DOHH2 (cell line): ENCODE measurements around the gene APOL3.
"Not testable (repeated sequence)": the region's sequence is repeated elsewhere in the genome, so short reads cannot be mapped to it uniquely, and the experiment has no call there.

Experiments used
- H3F3A ChIP-seq: fragments of 200-600 bp; sonication (generic), shearing (Covaris generic); 2 replicates; pipeline ENCODE4 v1.6.0; 2016; ENCODE audit warnings: antibody characterized with exemption, mild to moderate bottlenecking; ENCODE audit not compliant: control insufficient read depth, insufficient read depth
- H3K27ac ChIP-seq: fragments of 200-600 bp; sonication (generic); 2 replicates; pipeline ENCODE4 v1.5.1; 2014; ENCODE audit warnings: low read depth, mild to moderate bottlenecking, low read length, moderate library complexity
- H3K27me3 ChIP-seq: fragments of 200-600 bp; sonication (generic); 2 replicates; pipeline ENCODE4 v1.6.1; 2014; ENCODE audit warnings: mild to moderate bottlenecking, low read length, mixed read lengths; ENCODE audit not compliant: control insufficient read depth
- H3K36me3 ChIP-seq: fragments of 200-600 bp; sonication (generic); 2 replicates; pipeline ENCODE4 v1.6.1; 2014; ENCODE audit warnings: mild to moderate bottlenecking, low read length, moderate library complexity, mixed read lengths; ENCODE audit not compliant: control insufficient read depth
- H3K4me1 ChIP-seq: fragments of 200-600 bp; sonication (generic); 2 replicates; pipeline ENCODE4 v1.6.1; 2014; ENCODE audit warnings: mild to moderate bottlenecking, low read length, mixed read lengths; ENCODE audit not compliant: control insufficient read depth
- H3K4me2 ChIP-seq: fragments of 200-600 bp; sonication (generic); 2 replicates; pipeline ENCODE4 v1.6.0; 2014; ENCODE audit warnings: mild to moderate bottlenecking, low read length, moderate library complexity
- H3K4me3 ChIP-seq: fragments of 200-600 bp; sonication (generic); 2 replicates; pipeline ENCODE4 v1.5.1; 2014; ENCODE audit warnings: mild to moderate bottlenecking, low read length, mixed read lengths
- H3K79me2 ChIP-seq: fragments of 200-600 bp; sonication (generic); 2 replicates; pipeline ENCODE4 v1.6.1; 2014; ENCODE audit warnings: mild to moderate bottlenecking, low read length, mixed read lengths; ENCODE audit not compliant: control insufficient read depth
- H3K9me2 ChIP-seq: fragments of 200-600 bp; sonication (generic); replicated peaks from 2 replicates; pipeline ENCODE4 v1.6.1; 2014; ENCODE audit warnings: mild to moderate bottlenecking, low read length, mixed read lengths; ENCODE audit not compliant: control insufficient read depth
- H3K9me3 ChIP-seq: fragments of 200-600 bp; sonication (generic); 2 replicates; pipeline ENCODE4 v1.6.1; 2014; ENCODE audit warnings: antibody characterized with exemption, low read length, mixed read lengths; ENCODE audit not compliant: control insufficient read depth, insufficient read depth
- H4K20me1 ChIP-seq: fragments of 200-600 bp; sonication (generic); 2 replicates; pipeline ENCODE4 v1.6.0; 2014; ENCODE audit warnings: low read depth, mild to moderate bottlenecking, antibody characterized with exemption, low read length, moderate library complexity; ENCODE audit not compliant: control insufficient read depth, insufficient read depth
- EZH2phosphoT487 ChIP-seq: fragments of 200-600 bp; sonication (generic); IDR thresholded peaks from 2 replicates; pipeline ENCODE4 v1.6.1; 2017; ENCODE audit warnings: borderline replicate concordance, mild to moderate bottlenecking, antibody characterized with exemption, low read length, moderate library complexity, mixed read lengths
- TF ChIP-seq, protein P1 (sequence below): fragments of 200-600 bp; sonication (generic); IDR thresholded peaks from one replicate; pipeline ENCODE4 v1.5.1; 2014; ENCODE audit warnings: antibody characterized with exemption, mild to moderate bottlenecking, low read depth, low read length; ENCODE audit not compliant: poor library complexity, severe bottlenecking

APOL3 gene

DNA sequence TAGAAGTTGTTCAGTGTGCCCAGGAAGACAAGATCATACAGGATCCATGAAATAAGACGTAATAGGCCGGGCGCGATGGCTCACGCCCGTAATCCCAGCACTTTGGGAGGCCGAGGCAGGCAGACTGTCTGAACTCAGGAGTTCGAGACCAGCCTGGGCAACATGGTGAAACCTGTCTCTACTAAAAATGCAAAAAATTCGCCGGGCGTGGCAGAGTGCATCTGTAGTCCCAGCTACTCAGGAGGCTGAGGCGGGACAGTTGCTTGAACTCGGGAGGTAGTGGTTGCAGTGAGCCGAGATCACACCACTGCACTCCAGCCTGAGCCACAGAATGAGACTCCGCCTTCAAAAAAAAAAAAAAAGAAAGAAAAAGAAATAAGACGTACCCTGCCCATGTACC lies 56.7 kb downstream of the APOL3 start:
- Histone ChIP-seq H3K4me1 (peaks cover 10% of the 10 kb centered on the region), H3K27ac (no peak overlapping the region), H3K27me3 (peaks cover 11% of the 10 kb centered on the region), H3K4me3 (no peak overlapping the region), H3K79me2 (no peaks in the 10 kb centered on the region), H3K4me2 (no peak overlapping the region), H3K9me3 (no peaks in the 10 kb centered on the region), H3K9me2 (no peaks in the 10 kb centered on the region), H3K36me3 (no peaks in the 10 kb centered on the region), H3F3A (no peaks in the 10 kb centered on the region), H4K20me1 (no peaks in the 10 kb centered on the region)
- TF ChIP-seq, protein P1, sequence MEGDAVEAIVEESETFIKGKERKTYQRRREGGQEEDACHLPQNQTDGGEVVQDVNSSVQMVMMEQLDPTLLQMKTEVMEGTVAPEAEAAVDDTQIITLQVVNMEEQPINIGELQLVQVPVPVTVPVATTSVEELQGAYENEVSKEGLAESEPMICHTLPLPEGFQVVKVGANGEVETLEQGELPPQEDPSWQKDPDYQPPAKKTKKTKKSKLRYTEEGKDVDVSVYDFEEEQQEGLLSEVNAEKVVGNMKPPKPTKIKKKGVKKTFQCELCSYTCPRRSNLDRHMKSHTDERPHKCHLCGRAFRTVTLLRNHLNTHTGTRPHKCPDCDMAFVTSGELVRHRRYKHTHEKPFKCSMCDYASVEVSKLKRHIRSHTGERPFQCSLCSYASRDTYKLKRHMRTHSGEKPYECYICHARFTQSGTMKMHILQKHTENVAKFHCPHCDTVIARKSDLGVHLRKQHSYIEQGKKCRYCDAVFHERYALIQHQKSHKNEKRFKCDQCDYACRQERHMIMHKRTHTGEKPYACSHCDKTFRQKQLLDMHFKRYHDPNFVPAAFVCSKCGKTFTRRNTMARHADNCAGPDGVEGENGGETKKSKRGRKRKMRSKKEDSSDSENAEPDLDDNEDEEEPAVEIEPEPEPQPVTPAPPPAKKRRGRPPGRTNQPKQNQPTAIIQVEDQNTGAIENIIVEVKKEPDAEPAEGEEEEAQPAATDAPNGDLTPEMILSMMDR: no peak
- TF ChIP-seq EZH2phosphoT487: no peak

DNA sequence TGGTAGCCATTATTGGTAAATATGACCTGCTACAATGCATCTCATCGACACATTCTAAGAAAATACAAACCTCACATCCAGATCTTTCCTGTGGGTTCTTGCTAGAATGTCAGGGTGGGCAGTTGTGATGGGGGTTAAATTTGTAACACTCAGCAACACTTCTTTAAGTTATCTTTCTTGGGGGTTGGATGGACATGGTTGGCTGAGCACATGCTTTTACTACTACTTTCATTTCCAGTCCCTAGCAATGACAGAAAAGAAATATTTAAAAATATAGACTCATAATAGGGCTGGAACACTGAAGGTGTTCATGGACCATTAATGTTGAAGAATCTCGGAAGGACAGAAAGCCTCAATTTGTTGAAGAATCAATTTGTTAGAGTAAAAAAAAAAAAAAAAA lies 57.6 kb downstream of the APOL3 start:
- TF ChIP-seq, protein P1: no peak
- TF ChIP-seq EZH2phosphoT487: no peak
- no peak overlapping the region for H3K27ac ChIP-seq
- H3K9me2 ChIP-seq: no peaks in the 10 kb centered on the region
- peaks cover 10% of the 10 kb centered on the region for H3K4me1 ChIP-seq
- no peaks in the 10 kb centered on the region for H3K79me2 ChIP-seq
- H3K4me2 ChIP-seq: no peak overlapping the region
- no peak overlapping the region for H3K4me3 ChIP-seq
- H3F3A ChIP-seq: no peaks in the 10 kb centered on the region
- H3K36me3 ChIP-seq: no peaks in the 10 kb centered on the region
- H3K9me3 ChIP-seq: no peaks in the 10 kb centered on the region
- peaks cover 11% of the 10 kb centered on the region for H3K27me3 ChIP-seq
- H4K20me1 ChIP-seq: no peaks in the 10 kb centered on the region

DNA sequence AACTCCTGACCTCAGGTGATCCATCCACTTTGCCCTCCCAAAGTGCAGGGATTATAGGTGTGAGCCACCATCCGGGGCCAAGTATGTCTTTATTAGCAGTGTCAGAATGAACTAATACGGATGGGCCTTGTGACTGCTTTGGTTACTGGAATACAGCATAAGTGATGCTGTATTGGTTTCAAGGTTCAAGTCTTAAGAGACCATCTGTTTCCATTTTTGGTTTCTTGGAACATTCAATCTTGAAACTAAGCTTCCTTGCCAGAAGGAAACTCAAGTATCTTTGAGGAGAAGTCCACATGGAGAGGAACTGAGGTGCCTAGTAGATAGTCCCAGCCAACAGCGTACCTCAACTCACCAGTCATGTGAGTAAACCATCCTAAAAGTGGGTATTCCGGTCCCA lies 58.8 kb downstream of the APOL3 start:
- no peaks in the 10 kb centered on the region for H3K36me3 ChIP-seq
- H3K27ac ChIP-seq: no peak overlapping the region
- H3K27me3 ChIP-seq: peaks cover 11% of the 10 kb centered on the region
- no peaks in the 10 kb centered on the region for H4K20me1 ChIP-seq
- H3K4me1 ChIP-seq: peaks cover 10% of the 10 kb centered on the region
- H3K9me3 ChIP-seq: no peaks in the 10 kb centered on the region
- no peaks in the 10 kb centered on the region for H3K79me2 ChIP-seq
- H3K9me2 ChIP-seq: no peaks in the 10 kb centered on the region
- no peak overlapping the region for H3K4me3 ChIP-seq
- no peak for TF ChIP-seq EZH2phosphoT487
- TF ChIP-seq, protein P1: no peak
- H3F3A ChIP-seq: no peaks in the 10 kb centered on the region
- no peak overlapping the region for H3K4me2 ChIP-seq

DNA sequence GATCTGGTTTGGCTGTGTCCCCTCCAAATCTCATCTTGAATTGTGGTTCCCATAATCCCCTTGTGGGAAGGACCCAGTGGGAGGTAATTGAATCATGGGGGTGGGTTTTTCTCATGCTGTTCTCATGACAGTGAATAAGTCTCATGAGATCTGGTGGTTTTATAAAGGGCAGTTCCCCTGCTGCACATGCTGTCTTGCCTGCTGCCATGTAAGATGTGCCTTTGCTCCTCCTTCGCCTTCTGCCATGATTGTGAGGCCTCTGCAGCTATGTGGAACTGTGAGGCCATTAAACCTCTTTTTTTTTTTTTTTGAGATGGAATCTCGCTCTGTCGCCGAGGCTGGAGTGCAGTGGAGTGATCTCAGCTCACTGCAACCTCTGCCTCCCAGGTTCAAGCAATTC lies 59.6 kb downstream of the APOL3 start:
- H3K27me3 ChIP-seq, H3K4me3 ChIP-seq, H3K79me2 ChIP-seq, H3F3A ChIP-seq, H3K9me3 ChIP-seq, H3K36me3 ChIP-seq, H3K9me2 ChIP-seq, H3K4me2 ChIP-seq, H3K27ac ChIP-seq, H4K20me1 ChIP-seq: not testable (repeated sequence)
- H3K4me1 ChIP-seq: peaks cover 10% of the 10 kb centered on the region
